IPS-NIHi7 (cell line): ENCODE data around the gene TWSG1.

Experiments
- DNase-seq: peaks from one replicate; pipeline ENCODE4 v3.0.0; 2012; ENCODE audit warnings: mixed read lengths; ENCODE audit errors: extremely low spot score

TWSG1 gene

DNA sequence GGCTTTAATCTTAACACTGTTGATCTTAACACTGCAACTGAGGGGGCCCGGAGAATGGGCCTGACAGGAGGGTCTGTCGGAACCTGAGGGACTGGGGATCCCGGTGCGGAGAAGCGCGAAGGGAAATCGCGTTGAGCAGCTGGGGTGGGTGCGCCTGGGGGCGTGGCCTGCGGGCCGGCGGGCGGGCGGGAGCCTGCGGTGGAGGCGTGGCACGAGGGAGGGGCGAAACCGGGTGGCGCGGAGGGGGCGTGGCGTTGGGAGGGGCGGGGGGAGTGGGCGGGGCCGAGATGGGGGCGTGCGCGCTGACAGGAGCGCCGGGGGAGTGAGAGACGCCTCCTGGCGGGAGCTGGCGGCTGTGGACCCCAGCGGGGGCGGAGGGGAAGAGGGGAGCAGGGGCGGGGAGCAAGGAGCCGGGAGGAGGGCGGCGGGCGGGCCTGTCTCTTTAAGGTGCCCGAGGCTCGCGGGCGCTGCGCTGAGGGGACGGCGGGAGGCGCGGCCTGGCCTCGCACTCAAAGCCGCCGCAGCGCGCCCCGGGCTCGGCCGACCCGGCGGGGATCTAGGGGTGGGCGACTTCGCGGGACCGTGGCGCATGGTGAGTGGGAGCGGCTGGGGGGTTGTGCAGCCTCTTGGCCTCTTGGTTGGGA is at the start of gene TWSG1:
TSS of gene TWSG1 (plus strand) at position 445 of the 644 bp plus-strand sequence. CDS start 2,457 bp downstream, outside the sequence.
- DNase-seq: peak; percentile 98

DNA sequence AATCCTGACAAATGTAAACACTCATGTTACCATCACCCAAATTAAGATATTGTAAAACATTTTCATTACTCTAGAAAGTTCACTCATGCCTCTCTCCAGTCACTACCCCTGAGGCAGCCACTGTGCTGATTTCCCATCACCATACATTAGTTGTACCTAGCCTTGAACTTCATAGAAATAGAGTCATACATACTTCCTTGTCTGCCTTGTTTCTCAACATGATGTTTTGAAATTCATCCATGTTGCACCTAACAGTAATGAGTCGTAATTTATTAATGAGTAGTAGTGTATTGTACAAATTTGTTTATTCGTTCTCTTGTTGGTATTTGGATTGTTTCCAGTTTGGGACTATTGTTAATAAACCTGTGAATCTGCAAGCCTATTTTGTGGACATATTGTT is 49.0 kb upstream of the TWSG1 start:
- DNase-seq: no peak

DNA sequence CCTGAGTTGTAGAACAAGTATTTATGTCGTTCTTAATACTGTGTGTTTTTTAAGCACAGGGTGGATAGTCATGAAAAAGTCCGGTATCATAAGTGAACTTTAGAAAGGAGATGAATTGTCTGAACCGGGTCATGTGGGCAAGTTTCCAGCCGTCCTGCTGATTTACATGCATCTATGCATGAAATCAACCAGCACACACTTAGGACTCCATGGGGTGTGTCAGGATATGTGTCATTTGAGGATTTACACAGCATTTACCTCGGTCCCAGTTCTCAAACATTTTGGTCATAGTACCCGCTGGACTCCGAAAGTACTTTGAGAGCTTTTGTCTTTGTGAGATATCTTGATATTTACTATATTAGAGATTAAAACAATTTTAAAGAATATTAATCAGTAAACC is 47.5 kb upstream of the TWSG1 start:
- no peak for DNase-seq

DNA sequence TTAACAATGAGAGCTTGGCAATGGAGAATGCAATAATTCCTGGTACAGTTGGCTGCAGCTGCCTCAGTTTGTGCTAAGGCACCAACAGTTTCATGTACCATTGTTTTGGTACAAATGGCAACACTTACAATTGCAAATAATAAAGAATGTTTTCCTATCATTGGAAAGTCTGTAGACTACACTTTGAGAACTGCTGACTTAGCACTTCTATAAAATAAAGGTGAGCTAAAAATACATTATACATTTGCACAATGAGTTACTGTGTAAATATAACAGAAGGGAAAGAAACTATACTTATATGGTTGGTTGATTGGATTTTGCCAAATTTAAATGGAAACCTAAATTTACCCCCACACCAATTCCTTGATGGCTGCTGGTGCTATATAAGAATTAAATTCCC is 44.9 kb upstream of the TWSG1 start:
- DNase-seq: no peak

DNA sequence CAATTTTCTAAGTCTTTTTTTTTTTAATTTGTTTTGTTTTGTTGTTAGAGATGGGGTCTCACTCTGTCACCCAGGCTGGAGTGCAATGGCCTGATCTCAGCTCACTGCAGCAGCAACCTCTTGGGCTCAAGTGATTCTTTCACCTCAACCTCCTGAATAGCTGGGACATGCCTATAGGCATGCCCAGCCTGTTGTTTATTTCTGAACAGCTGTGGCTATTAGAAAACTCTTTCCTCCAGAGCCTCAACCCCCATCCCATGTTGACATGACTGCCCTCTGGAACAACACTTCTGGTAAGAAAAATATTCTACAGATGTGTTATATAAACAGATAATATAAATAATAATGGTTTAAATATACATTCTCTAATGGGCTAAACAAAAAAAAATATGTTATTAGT is 44.4 kb upstream of the TWSG1 start:
- DNase-seq: no peak

DNA sequence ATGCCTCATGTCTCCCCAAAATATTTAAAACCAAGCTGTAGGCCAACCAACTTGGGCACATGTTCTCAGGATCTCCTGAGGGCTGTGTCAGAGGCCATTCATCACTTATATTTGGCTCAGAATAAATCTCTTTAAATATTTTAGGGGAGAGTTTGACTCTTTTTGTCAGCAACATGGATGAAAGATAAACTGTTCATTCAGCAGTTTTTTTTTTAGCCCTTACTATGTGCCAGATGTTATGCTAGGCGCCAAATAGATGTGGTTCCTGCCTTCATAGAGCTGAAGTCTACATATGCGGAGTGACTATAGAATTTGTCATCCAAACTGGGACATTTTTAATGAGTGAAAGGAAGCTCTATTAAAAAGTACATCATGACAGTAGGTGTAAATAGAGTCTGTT is 42.5 kb upstream of the TWSG1 start:
- no peak for DNase-seq

DNA sequence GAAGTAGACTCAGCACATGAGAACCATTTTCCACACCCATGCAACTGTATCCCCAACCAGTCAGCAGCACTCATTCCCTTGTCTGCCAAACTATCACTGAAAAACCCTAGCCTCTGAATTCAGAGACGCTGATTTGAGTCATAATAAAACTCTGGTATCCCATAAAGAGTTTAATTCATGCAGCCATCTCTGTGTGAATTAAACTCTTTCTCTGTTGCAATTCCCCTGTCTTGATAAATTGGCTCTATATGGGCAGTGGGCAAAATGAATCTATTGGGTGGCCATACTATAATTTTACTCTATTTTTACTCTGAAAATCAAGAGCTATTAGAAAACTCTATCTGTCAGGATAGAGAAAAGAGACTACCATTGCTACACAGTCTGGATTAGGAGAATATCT is 40.6 kb upstream of the TWSG1 start:
- DNase-seq: no peak

DNA sequence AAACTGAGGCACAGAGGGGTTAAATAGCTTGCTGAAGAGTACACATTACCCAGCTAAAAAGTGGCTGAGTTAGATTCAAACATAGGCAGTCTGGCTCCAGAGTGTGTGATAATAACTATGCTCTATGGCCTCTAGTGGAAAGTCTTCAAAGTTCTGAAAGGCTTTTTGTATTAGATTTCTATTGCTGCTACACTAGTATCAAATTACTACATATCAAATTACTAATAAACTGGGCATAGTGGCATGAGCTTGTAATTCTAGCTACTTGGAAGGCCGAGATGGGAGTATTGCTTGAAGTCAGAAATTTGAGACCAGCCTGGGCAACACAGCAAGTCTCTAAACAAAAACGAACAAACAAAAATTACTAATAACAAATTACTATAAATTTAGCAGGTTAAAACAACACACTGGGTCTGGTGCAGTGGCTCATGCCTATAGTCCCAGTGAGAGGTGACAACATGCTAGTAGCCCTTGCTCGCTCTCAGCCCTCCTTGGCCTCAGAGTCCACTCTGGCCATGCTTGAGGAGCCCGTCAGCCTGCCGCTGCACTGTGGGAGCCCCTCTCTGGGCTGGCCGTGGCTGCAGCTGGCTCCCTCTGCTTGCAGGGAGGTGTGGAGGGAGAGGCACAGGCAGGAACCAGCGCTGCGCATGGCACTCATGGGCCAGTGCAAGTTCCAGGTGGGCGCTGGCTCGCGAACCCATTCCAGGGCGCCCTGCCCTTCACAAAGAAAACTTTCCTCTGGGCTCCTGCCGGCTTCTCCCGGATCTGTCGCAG is 38.2 kb upstream of the TWSG1 start:
- no peak for DNase-seq

DNA sequence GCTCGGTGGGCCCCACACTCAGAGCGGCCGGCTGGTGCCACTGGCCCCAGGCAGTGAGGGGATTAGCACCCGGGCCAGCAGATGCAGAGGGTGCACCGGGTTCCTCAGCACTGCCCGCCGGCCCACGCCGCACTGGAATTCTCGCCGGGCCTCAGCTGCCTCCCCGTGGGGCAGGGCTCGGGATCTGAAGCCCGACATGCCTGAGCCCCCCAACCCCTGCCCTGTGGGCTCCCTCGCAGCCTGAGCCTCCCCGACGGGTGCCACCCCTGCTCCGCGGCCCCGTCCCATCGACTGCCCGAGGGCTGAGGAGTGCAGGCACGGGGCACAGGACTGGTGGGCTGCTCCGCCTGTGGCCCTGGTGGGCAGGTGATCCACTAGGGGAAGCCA is 37.6 kb upstream of the TWSG1 start:
- no peak for DNase-seq

DNA sequence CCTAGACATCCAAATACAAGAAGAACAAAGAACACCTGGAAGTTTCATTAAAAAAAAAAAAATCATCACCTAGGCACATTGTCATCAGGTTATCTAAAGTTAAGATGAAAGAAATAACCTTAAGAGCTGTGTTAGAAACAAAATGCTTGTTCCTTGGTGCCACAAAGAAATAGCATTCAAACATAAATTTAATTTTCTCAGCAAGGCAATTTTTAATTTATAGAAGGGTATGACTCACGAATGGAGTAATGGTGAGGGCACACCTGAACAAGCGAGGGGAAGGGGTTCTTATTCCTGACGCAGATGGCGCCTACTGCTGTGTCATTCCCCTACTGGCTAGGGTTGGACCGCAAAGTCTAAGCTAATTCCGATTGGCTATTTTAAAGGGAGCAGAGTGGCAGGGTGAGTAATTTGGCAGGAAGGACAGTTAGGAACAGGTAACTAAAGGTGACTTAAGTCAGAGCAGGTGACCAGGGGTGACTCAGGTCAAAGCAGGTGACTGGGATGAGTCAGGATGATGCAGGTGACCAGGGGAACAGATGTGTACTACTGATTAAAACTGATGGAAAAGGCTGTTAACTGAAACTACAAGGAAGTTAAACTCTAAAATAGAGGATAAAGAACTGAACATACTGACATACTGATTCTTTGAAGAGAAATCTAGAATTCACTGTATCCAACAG is 30.0 kb upstream of the TWSG1 start:
- no peak for DNase-seq

DNA sequence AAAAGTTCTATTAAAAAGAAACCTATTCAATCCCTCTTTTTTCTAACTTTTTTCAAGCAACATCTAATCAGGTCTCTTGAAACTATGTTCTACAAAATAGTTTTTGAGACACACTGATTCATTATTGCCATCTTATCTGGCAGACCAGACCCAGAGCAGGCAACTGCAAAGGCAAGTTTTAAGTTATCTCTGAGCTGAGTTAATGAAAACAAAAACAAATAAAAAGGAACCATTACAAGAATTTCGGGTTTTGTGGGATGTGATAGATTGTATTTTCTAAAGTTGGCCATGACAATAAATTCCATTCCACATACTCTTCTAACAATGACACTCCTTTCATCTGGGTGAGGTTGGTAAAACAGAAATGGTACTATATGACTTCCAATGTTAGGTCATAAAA is 15.2 kb upstream of the TWSG1 start:
- DNase-seq: no peak

DNA sequence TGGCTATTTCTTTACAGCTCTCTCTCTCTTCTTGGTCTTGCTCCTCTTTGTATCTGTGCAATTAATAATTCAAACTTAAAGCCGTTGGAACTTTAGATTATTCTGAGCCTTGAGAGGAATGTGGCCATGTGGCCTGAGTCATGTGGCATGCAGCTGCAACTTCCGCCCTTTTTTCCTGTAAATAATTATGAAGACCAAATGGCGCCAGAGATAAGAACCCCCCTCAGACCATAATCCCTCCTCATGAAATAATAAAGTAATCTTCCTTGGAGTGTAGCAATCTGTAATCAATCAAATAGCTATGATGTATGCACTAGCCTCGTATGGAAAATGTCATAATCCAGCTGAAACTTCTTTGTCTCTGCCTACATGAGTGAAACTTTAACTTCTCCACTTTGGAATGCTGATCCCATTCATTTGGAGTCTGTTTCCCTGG is 13.5 kb upstream of the TWSG1 start:
- no peak for DNase-seq

DNA sequence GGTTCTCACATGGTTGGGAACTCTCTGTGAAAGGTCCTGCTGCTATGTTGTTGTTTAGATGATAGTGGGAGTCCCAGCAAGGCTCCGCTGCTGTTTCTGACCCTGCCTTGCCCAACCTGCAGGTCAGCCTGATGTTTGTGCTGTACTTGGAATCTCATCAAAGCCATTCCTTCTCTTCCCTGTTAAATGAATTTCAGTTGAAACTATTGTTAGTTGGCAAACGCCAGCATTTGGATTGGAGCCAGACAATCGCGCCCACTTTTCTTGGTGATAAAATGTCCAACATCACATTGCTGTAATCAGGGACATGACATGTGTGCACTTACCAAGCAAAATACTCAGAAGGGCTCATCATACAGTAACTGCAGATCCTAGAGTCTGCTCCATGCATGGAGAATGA is 12.8 kb upstream of the TWSG1 start:
- DNase-seq: no peak

DNA sequence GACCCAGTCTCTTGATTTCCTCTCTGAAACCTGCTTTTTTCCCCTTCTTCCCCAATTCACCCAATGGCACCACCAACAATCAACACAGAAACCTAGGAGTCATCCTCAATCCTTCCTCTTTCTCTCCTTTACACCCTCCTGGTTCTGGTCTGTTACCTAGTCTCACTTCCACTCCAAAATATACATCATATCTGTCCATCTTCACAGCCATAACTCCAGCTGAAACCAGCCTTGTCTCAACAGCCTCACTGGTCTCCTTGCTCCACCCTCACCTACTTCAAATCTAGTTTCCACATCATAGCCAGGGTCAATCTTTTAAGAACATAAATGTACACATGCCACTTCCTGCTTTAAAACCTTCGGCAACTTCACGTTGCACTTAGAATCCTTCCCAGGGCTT is 11.8 kb upstream of the TWSG1 start:
- no peak for DNase-seq

DNA sequence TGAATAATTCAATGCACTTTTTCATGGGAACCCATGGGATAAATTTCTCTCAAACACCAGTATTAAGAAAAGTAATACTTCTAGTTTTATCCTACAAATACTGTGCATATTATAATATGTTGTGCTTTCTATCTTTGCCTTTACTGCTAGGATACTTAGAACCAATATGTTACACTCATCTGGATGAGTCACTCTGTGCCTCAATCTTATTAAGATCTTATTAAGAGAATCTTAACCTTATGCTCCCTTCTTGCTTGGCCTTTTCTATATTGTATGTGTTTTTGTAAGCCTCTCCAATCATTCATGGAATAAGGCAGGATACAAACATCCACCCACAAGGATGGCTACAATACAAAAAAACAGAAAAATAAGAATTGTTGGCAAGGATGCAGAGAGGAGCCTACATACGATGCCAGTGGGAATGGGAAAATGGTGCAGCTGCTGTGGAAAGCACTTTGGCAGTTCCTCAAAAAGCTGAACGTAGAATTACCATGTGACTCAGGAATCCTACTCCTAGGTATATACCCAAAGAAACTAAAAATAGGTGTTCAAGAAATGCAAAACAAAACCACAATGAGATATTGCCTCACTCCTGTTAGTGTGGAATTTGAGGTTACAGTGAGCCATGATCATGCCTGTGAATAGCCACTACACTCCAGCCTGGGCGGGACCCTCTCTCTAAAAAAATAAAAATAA is 10.7 kb upstream of the TWSG1 start:
- DNase-seq: no peak

DNA sequence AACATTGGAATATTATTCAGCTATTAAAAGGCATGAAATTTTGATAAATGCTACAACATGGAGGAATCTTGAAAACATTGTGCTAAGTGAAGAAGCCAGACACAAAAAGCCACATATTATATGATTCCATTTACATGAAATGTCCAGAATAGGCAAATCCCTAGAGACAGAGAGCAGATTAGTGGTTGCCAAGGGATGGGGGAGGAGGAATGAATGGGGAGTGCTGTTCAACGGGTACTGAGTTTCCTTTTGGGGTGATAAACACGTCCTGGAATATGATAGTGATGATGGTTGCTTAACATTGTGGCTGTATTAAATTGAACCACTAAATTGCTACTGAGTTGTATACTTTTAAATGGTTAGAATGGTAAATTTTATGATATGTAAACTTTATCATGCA is 8.9 kb upstream of the TWSG1 start:
- no peak for DNase-seq

DNA sequence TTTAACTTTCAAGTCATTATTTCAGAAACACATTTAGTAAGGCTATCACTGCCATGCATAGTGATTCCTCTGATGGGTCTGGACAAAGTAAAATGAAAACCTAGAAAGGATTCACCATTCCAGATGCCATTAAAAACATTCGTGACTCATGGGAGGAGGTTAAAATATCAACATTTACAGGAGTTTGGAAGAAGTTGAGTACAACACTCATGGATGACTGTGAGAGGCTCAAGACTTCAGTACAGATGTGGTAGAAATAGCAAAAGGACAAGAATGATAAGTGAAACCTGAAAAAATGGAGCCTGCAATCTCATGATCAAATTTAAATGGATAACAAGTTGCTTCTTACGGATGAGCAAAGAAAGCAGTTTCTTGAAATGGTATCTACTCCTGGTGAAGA is 5.8 kb upstream of the TWSG1 start:
- no peak for DNase-seq

DNA sequence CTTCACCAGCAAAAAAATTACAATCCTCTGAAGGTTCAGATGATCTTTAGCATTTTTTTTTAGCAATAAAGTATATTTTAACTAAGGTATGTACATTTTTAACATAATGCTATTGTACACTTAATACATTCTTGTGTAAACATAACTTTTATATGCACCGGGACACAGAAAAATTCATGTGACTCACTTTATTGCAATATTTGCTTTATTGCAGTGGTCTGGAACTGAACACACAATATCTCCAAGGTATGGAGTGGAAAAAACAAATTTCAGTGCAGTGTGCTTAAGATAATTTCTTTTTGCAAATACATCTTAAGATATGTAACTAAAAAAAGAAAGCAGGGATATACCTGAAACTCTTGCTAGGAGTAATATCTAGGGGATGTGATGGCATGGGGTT is 5.1 kb upstream of the TWSG1 start:
- no peak for DNase-seq

DNA sequence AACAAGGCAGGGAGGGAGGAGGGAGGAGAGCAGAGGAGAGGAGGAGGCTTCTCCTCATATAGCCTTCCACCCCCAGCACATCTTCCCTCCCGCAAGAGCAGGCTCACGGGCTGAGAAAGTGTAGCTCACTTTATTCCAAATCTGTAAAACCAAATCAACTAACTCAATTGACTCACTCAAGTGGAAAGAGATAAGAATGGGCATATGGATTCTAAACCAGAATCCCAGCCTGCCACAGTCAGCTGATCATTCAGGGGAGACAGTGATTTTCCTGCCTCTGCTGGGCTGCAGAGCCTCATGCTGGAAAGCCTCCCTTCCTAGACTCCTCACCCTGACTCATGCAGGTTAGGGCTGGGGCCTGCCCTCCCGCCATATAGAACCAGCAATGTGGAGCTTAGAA is 4.2 kb upstream of the TWSG1 start:
- DNase-seq: no peak

DNA sequence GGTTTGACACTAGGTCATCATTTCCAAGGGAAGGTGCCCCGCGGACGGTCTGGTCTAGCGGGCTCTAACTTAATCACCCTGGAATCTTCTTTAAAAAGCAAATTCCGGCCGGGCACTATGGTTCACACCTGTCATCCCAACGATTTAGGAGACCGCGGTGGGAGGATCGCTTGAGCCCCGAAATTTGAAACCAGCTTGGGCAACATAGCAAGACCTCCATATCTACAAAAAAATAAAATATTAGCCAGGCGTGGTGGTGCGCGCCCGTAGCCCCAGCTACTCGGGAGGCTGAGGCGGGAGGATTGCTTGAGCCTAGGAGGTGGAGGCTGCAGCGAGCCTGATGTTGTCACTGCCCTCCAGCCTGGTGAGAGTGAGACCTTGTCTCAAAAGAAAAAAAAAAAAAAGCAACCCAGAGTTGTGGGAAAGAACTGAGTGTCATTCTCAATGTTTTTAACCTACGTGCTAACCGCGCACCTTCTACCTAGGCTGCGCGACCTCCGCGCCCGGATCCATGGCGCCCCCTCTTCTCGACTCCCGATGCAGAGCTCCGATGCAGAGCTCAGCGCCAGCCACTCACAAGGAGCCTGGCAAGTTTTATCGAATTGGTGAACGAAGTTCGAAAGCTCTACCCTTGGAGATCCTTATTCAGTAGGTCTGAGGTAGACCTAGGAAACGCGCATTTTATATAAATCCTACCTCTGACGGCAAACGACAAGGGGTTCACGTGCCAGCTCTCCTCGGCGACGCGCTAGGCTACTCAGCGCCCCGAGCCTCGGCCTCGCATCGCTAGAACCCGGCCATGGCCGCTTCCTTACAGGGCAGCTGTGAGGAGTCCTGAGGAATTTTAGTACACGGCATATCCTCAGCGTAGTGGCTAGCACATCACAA is 888 bp upstream of the TWSG1 start:
- peak; percentile 61 for DNase-seq

DNA sequence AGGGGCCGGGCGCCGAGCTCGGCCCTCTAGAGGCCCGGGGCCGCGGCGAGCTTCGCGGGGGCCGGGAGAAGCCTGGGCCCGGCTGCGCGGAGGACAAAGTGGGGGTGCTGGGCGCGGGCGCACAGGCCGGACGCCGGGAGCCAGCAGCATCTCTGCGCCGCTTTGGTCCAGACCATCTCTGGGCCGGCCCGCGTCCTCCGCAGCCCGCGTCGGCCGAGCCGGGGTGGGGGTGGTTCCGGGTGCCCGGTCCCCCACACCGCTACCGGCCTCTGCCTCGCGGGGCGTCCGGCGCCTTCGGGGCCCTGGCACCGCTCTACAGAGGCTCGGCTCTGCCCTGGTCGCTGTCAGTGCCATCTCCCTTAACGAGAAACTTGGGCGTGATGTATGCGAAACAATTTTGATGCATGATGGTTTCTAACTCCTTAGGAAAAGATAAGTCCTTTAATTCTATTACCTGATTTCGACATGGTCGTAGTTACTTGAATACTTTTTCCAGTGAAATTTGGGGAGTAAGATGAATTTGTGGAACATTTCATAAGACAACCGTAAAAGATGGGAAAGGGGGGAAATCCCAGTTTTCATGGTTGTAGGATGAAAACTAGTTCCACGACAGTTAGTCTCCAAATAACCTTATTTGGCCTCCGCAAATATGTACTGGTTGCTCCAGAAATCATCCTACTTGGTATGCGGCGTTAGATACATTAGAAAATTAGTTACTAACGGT is 562 bp downstream of the TWSG1 start:
- peak; percentile 49 for DNase-seq
